Activated CD8-positive, alpha-beta memory T cell treated with anti-CD3 and anti-CD28 coated beads for 1 hour (primary cell): ENCODE data around the gene LIMA1.
"Not testable (repeated sequence)": the region's sequence is repeated elsewhere in the genome, so short reads cannot be mapped to it uniquely, and the experiment has no call there.

Experiments
- DNase-seq, 2 donors: peaks; one replicate each; pipeline ENCODE4 v3.0.0-alpha.2; 2020; ENCODE audit warnings: low read depth in 1 of 2; ENCODE audit errors: extremely low read depth in 1 of 2

Gene LIMA1

GRCh38 chr12:50188241-50188781 lies 95.0 kb downstream of the LIMA1 start:
- no peak for DNase-seq

- no peak for DNase-seq
Observed at GRCh38 chr12:50187084-50187900, 96.0 kb downstream of the LIMA1 start.

- DNase-seq: no peak
Observed at GRCh38 chr12:50186681-50187080, 96.6 kb downstream of the LIMA1 start.

GRCh38 chr12:50185970-50186663 lies 97.2 kb downstream of the LIMA1 start:
- DNase-seq: no peak

- DNase-seq: no peak
Observed at GRCh38 chr12:50185301-50185895, 97.9 kb downstream of the LIMA1 start.

GRCh38 chr12:50184261-50184660 lies 99.1 kb downstream of the LIMA1 start:
- DNase-seq: no peak

- no peak for DNase-seq
Observed at GRCh38 chr12:50182461-50182860, 100.9 kb downstream of the LIMA1 start.

GRCh38 chr12:50181691-50182090 lies 101.6 kb downstream of the LIMA1 start:
- no peak for DNase-seq

GRCh38 chr12:50175716-50176026 lies 107.6 kb downstream of the LIMA1 start:
- DNase-seq: no peak

- DNase-seq: no peak
Observed at GRCh38 chr12:50174971-50175715, 108.2 kb downstream of the LIMA1 start.

GRCh38 chr12:50167049-50167828 lies 116.1 kb downstream of the LIMA1 start, which contains the start of gene CERS5:
CERS5 (minus strand) TSS chr12:50167369; CDS start chr12:50167297, 72 bp downstream.
- peak; percentile 90 to 92 for DNase-seq

GRCh38 chr12:50166799-50167048 lies 116.6 kb downstream of the LIMA1 start:
- no peak for DNase-seq

GRCh38 chr12:50164963-50165362 lies 118.4 kb downstream of the LIMA1 start:
- no peak for DNase-seq

GRCh38 chr12:50162230-50162629 lies 121.1 kb downstream of the LIMA1 start:
- no peak for DNase-seq

GRCh38 chr12:50160643-50161042 lies 122.7 kb downstream of the LIMA1 start:
- no peak for DNase-seq

GRCh38 chr12:50157259-50157658 lies 126.1 kb downstream of the LIMA1 start:
- no peak for DNase-seq

GRCh38 chr12:50156641-50157040 lies 126.7 kb downstream of the LIMA1 start:
- no peak for DNase-seq

- not testable (repeated sequence) for DNase-seq
Observed at GRCh38 chr12:50154947-50155346, 128.4 kb downstream of the LIMA1 start.

GRCh38 chr12:50151047-50151687 lies 132.2 kb downstream of the LIMA1 start:
- no peak for DNase-seq

GRCh38 chr12:50149311-50149710 lies 134.0 kb downstream of the LIMA1 start:
- DNase-seq: no peak
